HG02642 (cell line): ENCODE measurements around the gene GFAP.

ENCODE experiments used
- ATAC-seq: cut with Tn5 transposase; IDR thresholded peaks from one replicate; pipeline ENCODE4 v1.9.1; 2021; ENCODE audit warnings: mild to moderate bottlenecking; ENCODE audit not compliant: unreplicated experiment, poor library complexity

GFAP gene

GRCh38 chr17:44915862-44916780, 821 bp upstream of the GFAP start:
- ATAC-seq = no peak

GRCh38 chr17:44914698-44915271, 515 bp downstream of the GFAP start:
- no peak for ATAC-seq

- no peak for ATAC-seq
These were observed 1.2 kb downstream of the GFAP start for GRCh38 chr17:44914148-44914547.

GRCh38 chr17:44913676-44914075, 1.6 kb downstream of the GFAP start:
- ATAC-seq = no peak

GRCh38 chr17:44912763-44913544, 2.3 kb downstream of the GFAP start:
- ATAC-seq = no peak

GRCh38 chr17:44911133-44912001, 3.9 kb downstream of the GFAP start:
- no peak for ATAC-seq

DNA sequence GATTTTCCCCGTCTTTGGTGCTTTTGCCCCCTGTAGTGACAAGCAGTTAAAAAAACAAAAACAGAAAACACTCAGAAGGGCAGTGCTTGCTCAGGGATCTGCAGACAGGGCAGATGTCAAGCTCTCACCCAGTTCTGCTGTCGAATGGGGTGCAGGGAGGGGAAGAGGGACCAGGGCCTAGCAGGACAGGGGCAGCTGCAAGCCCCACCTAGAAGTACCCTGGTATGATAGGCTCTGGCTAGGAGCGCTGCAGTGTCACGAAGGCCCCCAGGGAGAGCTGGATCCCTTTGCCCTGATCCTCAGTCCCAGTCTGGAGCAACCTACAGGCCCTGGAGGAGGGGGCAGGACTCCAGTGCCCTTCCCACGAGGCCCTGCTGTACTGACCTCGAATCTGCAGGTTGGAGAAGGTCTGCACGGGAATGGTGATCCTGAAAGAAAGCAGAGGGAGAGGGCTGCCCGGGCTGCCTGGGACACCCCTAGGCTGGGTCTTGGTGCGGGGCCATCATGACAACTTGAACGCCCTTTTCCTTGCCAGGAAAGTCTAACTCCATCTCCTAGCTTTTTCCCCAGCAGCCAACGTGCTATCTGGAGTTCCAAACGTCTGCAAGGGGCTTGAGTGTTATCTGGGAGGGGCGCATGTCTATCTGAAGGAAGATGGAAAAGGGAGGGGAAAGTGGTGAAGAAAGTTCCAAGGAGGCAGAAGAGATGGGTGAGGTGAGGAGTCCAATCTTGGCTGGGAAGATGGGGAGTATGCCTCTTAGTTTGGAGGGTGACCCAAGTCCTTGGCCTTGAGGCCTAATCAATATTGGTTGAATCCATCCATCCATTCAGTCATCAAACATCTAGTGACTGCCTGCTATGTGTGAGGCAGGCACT, 4.8 kb downstream of the GFAP start:
- ATAC-seq = no peak

DNA sequence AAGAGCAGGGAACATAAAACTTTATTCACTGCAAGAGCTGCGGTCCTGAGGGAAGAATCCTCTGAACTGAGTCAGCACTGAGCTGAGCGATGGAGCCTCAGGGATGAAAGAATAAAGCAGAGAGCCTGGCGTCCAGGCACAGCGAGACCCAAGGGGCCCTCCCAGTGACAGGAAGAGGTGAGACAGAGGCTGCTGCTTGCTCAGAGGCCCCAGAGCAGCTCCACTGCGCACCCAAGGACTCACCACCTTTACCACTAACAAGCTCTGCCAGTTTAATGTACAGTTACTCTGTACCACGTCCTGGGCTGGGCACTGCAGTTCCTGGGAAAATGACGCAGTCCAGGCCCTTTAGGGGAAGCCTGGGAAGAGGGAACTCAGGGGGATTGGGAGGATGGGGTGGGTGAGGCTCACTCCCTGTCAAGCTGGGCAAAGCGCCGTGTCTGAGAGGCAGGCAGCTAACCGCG, 5.6 kb downstream of the GFAP start:
- no peak for ATAC-seq

- ATAC-seq = no peak
These were observed 6.5 kb downstream of the GFAP start for GRCh38 chr17:44908761-44909326.

DNA sequence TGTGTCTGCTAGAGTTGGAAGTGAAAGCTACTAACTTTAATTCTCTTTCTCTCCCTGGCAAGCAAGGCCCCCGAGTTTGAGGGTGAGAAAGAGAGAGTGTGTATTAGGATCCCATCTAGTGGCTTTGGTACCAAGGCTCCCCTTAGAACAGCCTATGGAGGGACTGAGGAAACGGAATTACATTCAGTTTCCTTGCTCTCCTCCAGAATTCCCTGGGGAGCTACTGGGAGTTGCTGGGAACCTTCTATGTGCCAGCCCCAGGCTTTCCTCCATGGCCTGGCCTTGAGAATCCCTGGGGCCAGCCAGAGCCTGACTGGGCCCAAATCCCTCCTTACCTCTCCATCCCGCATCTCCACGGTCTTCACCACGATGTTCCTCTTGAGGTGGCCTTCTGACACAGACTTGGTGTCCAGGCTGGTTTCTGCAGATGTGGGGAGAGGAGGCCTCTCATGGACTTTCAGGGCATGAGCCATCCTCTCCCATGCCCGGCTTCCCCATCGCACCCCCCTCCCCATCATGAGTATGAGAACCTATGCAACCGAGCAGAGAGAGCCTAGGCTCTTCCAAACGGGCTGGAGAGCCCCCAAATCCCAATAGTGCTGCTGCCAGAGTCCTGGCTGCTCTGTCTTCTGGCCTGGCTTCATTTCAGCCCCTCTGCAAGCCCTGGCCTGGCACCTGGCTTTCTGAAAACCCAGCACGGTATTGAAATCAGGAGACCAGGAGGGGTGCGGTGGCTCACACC, 7.4 kb downstream of the GFAP start:
- ATAC-seq = no peak

- ATAC-seq = no peak
These were observed 8.3 kb downstream of the GFAP start for GRCh38 chr17:44906763-44907728.

GRCh38 chr17:44906010-44906646, 9.2 kb downstream of the GFAP start:
- no peak for ATAC-seq

DNA sequence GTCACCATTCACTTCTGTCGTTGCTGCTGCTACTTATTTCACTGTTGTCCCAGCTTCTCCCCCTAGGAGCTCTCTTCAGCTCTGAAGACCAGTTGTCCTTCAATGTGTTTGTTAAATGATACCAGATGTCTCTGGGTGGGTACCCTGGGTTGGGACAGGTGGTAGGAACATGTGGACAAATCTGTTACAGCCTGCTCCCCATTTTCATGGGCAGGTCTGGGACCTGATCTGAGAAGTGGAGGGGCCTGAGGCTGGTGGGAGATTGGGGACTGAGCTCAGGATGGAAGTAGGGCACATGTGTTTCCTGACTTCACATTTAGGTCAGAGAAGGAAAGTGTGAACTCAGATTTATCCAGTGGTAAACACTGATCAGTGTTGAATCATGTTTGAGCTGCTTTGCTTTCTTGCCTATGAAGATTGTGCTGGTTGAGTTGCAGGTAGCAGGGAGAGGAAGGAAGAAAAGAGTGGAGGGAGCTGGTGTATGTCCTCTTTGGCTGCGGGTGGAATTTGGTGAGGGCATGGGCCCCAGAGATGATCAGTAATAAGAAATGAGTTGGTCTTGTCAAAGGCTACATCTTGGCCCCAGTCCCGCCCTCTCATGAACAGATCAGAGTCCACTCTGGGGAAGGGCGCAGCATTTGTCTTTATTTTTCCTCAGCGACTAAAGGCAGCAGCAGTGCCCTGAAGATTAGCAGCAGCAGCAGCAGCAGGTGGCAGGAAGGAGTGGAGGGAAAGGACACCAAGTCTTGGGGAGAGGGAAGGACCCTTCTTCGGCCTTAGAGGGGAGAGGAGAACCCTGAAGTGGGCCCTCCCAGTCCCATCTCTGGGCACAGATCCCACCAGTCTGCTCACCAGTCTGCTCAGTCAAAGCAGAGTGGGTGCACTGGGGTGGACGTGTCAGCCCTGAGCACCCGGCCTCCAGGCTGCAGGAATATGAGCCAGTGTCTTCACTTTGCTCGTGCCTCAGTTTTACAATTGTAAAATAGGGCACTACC, 10.0 kb downstream of the GFAP start:
- ATAC-seq = no peak

DNA sequence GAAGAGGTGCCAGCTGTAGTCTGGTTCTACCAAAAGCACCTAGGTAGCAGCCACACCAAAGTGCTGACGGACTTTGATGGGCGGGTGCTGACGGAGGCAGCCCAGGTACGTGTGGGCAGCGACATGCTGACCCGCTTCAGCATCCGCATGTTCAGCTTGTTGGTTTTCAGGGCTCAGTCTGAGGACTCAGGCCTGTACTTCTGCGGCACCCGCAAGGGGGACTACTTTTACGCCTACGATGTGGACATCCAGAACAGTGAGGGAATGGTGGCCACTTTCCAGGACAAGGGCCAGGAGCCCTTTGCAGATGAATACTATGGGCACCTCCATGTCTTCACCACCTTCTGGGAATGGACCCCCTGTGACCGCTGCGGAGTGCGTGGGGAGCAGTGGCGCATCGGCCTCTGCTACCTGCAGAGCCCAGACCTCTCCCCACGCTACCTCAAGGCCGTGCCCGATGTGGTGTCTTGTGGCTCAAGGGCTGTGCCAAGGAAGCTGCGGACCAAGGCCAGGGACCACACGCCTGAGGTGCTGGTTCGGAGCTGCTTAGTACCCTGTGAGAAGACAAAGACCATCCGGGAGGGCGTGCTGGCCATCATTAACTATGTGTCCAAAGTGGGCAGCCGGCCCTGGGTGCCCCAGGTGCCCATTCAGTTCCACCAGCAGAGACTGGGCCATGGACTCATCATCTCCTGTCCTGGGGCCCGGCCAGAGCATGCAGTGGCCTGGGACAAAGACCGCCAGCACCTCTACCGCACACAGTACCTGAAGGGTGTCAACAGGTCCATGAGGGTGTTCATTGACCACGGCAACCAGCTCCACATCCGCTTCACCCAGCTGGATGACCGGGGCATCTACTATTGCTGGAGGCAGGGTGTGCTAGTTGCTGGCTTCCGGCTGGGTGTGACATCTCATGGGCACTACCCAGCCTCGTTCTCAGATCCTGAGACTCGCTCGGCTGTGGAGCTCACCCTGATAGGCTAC, 11.0 kb downstream of the GFAP start:
- ATAC-seq = no peak
